ENCODE measurements around the gene KLHL30.

Gene KLHL30

DNA sequence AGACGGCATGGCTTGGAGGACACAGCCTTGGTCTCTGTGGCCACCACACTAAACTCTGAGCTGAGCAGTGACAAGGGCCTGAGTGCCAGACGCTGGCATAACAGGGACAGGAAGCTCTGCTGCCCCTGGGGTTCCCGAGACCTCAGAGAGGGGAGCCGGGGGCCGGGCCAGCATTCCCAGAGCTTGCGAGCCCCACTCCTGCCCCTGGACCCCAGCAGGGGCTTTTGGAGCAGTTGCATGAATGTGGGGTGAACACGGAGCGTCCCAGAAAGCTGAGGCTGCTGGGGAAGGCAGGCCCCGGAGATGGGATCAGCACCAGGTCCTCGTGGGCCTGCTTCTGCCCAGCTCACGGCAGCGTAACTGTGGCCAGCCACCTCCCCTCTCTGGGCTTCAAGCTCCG is 12.7 kb downstream of the KLHL30 start:
- no peak for DNase-seq

DNA sequence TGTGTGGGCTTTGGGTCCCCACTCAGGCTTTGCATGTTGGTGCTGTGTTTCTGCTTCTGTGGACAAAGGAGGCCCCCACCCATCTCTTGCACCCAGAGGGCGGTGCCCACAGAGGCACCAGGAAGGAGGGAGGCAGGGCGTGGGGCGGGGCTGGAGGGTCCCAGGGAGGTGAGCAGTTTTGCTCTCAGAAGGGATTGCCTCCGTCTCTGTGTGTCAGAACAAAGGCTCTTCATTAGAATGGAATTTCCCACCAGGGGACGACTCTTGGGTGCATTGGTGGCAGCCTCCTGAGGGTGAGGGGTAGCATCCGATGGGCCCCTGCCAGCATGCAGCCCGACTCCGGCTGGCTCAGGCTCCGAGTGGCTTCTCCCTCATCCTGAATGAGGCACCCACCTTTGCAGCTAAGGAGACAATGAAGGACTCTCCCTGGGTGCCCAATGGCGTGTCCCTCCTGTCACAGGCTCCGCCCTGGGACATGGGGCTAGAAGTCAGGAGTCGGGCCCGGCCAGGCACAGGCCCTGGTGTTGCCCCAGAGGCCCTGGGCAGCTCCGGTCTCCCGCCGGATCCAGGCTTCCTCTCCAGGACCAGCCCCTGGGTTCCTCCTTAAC is 13.3 kb downstream of the KLHL30 start:
- DNase-seq = no peak

DNA sequence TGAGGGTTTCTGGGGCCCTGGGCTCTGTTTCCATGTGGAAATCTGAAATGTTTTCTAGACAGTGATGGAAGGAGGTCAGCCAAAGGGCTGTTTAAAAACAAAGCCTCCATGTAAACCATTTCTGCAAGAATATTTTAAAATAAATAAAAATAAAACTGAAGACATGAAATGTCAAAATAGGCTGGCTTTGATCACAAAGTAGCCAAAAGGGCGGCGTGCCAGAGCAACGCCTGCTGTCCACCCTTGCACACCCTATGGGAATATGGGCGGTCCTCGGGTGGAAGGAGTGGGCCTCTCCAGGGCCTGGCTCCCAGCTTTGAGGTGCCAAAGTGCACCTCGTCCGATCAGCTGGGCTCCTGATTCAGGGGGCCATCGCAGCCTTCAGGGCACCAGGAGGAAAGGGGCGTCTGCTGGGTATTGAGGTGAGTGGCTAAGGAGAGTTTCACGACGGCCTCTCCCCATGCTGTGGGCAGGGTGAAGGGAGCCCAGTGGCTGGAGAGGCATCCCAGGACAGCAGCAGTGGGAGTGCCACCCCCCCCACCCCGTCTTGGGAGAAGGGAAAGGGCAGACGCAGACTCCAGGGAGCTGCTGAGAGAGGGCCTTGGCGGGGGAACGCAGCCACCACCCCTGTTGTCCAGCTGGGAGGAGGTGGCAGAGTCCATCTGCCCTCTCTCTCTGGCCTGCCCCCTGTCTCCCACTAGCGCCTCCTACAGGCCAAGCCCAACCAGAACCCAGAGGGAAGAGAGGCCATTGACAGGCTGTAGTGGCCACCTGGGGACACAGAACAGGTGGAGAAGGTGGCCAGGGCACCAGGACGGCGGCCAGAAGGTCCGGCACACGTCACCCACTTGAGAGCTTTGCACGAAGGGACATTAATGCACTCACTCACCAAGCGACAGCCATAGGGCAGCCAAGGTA is 14.6 kb downstream of the KLHL30 start:
- no peak for DNase-seq

DNA sequence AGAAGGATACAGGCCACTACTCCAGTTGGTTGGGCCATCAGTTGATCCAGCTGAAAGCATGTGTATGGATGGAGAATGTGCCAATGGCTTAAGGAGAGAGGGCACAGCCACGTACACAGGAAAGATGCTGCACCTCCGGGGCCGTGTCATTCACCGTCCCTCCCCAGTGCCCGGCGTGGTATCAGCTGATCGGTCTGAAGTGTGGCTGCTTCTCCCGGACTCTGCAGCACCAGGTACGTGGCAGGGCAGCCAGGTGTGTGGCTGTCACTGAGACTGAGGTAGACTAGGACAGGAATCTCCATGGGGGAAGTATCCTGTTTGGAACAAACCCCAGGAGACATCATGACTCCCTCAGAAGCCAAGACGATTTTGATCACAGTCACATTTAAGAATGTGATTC is 16.1 kb downstream of the KLHL30 start:
- no peak for DNase-seq

DNA sequence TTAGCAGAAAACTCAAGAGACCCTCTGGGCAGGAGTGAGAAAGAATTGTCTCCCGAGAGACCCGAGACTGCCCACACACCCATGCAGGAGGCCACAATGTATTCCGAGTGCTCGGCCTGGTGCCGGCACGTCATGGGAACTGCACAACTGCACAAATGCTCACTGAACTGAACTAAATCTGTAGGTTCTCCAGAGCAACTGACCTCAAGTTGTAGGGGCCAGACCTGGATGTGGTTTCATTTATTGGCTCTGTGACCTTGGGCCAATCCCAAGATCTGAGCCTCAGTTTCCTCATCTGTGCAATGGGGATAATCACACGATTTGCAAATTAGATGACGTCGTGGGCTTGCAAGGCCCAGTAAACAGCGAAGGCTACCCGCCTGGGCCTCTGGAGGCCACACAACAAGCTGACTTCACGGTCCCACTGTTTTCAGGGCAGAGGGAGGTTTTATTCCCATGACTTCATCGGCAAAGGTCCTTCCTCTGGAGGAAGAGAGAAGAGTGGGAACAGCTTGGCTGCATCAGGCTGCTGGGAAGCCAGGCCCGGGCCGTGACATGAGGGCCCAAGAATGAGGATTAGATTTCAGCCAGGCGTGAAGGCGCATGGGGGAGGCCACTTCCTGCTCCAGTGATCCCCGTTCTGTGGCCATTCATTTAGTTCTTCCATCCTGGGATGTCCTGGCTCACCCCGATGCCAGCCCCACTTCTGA is 16.7 kb downstream of the KLHL30 start:
- no peak for DNase-seq

DNA sequence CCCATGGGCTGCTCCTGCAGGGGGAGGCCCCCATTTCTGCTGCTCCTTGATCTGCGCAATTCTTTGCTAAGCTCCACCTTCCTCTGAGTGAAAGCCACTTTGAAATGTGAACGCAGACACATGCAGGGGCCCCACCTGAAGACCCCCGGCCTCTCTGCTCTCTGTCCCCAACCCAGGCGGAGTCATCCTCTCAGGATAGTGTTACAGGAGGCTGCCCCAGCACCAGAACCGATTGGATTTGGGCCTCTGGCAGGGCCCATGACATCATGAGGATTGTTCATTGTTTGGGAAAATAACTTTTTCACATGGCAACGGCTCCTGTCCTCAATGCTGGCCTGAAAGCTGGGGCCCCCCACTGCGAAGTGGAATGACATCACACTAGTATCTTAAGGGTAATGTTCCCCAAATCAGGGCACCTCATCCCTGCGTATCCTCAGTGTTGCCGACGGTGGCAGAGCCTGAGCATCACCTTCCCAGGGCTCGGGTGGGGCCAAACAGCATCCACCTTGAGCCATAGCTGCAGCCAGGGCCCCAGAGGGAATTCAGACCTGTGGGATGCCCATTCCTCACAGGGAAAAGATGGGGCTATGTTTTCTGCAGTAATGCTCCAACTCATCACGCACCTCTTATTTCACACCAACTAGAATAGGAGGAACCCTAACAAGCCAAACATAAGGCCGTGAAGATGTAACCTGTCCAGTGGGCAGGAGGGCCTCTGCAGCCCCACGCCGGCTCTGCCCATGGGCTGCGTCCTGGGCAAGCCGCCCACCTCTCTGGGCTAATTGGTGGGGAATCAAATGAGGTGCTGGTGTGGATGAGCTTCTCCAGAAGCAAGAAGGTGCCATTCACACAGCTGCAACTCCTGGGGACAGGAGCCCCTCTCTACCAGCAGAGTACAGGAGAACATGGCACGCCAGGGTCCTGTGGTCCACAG is 17.6 kb downstream of the KLHL30 start:
- DNase-seq = no peak

DNA sequence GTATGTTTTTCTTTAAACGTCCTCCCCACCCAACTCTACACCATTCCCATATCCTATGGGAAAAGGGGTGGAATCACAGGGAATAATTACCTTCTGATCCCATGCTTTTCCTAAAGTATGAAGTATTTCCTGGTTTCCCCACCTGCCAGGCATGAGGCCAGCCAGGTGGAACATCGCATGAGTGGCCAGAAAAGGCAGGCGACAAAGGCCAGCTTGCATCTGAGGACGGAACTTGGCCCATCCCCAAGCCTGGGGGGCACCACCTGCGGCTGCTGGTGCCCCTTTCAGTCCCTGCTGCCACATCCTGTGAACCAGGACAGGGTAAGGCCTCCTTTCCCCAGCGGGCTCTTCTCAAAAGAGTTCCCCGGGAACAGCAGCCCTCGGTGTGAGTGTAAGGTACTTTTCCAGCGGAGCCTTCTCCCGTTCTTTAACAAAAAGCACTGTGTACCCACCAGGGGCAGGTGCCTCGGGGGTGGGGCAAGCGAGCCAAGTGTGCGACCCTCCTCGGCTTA is 19.1 kb downstream of the KLHL30 start:
- DNase-seq = peak; percentile 78

DNA sequence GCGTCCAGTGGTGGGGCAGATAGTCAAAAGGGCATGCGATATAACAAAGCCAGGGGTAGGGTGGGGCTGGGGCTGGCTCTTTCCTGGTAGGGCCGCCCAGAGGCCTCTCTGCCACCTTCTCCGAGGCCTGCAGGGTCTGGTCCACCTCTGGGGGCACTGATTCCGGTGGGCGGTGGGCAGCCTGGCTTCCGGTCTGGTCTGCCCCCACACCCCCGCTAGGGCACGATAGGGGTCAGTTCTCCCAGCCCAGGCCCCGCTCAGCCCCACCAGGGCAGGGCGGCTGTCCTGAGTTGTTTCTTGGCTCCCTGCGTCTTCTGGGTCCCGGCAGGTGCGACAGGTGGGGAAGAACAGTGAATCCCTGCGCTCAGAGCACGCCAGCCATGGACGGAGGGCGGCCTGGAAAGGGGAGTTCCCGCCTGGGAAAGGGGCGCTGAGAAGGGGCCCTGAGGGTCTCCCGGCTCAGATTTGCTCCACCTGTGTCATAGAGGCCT is 19.6 kb downstream of the KLHL30 start:
- peak; percentile 44 for DNase-seq

DNA sequence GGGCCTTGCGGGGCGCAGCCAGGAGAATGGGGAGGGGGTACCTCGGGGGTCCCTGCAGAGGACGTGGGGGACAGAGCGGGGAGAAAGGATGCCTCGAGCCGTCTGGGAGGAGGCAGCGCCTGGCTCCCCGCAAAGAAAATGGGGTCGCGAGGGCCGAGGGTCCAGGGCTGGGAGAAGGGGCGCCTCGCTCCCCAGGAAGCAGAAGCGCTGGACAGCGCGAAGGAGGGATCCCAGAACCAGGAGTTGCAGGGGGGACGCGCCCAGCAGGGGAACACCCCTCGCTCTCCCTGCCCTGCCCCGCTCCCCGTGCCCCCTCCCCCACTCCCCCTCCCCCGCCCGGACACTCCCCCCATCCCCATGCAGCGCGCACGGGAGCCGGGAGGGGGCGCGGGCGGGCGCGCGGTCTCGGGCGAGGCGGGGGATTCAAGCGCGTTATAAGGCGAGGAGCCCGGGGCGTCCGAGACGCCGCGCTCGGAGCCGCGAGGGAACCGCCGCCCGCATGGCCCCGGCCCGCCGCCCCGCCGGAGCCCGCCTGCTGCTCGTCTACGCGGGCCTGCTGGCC is 20.1 kb downstream of the KLHL30 start, which contains the start of gene ERFE:
ERFE (plus strand) TSS at position 462 of the 562 bp plus-strand sequence; CDS start at position 500, 38 bp downstream.
- DNase-seq = peak; percentile 35

DNA sequence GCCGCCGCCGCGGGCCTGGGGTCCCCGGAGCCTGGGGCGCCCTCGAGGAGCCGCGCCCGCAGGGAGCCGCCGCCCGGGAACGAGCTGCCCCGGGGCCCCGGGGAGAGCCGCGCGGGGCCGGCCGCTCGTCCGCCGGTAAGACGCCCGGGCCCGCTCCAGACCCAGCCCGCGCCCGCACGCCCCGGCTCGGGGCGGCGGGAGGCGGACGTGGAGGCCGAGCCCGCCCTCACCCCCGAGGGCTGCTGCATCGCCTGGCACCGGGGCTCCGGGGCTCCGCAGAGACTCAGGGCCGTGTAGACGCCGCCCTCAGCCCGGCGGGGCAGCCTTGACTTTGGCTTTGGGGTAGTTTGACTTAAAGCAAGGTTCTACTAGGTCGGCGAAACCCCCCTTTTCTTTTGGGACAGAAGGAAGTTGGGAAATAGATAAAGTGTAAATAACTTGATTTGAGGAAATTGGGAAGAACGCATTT is 20.6 kb downstream of the KLHL30 start:
- no peak for DNase-seq

DNA sequence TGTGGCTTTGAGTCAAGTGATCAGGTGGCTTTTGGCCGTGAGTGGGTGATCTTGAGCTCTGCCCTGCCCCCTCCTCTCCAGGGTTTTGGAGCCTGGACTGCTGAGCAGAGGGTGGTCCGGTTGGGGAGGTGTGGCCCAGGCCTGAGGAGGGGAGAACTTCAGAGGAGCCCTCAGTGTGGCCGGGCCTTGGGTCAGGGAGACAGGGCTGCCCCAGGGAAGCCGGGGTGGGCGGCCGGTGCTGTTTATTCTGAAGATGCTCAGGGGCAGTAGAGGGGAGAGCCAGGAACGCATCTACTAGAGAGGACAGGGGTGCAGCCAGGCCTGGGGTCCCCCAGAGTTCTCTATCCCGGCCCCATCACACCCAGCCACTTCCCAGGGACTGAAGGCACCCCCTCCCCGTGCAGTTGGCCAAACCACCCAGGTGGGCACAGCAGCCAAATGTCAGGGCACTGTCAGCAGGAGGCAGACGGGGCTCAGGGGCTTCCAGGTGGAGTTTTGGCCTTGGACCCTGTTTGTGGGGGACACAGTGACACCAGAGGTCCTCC is 21.3 kb downstream of the KLHL30 start:
- no peak for DNase-seq

DNA sequence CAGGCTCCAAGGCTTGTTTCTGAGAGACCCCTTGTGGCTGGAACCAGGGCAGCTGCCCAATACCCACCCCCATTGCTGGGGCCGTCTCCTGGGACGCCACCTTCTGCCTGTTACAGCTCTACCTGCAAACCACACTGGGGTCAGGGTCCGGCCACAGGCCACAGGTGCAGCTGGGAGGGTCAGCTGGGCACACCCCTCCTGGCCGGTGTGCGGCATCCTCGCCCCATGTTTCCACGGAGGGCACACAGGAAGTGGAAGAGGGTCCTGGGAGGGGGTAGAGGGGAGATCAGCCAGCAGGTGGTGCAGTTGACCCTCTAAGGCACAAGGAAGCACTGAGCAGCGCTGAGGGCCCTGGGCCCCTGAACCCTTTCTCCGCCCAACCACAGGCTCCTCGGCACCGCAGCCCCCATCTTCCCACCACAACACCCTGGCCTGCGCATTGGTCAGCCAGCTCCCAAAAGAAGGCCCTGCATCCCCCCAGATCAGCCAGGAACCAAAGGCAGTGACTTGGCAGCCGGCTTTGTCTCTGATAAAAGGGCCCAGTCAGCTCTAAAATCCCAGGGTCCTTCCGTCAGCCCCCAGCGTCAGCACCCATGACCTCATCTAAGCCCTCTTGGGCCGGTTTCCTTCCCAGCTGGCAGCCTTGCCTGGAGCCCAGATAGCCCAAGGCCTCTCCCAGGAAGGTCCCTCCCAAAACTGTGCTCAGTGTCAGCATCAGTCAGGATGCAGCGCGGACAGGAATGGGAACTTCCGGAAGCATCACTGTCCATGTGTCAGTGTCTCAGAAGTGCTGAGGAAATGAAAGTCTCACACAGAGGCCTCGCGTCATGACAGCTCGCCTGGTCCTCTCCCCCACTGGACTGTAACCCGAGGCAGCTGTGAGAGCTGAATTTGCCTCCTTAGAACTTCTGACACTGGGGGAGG is 22.0 kb downstream of the KLHL30 start:
- no peak for DNase-seq

DNA sequence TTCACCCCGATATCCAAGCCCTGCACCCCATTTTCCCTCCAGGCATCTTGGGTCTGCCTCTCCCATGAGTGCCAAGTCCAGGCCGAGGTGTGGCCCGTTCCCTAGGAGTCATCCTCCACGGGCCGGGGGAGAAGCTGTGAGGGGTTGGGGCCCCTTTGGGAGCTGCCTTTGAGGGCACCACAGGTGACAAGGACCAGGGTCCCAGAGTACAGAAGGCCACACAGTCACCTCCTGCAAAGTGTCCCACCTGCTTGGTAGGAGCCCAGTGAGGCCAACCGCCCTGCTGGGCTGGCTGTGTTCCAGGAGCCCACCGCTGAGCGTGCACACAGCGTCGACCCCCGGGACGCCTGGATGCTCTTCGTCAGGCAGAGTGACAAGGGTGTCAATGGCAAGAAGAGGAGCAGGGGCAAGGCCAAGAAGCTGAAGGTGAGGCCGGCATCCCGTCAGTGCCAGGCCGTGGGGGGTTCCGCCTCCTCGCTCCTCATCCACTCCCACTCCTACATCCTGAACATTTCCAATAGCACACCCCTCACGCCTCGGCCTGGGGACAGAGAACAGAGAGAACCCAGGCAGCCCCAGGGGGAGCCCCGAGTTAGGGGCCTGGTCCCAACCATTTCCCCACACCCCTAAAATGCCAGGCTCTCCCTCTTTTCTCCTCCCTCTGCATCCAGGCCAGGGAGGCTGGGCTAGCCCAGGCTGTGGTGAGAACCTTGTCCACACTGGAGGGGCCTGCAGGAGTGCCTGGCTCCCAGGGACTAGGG is 23.0 kb downstream of the KLHL30 start:
- DNase-seq = no peak

DNA sequence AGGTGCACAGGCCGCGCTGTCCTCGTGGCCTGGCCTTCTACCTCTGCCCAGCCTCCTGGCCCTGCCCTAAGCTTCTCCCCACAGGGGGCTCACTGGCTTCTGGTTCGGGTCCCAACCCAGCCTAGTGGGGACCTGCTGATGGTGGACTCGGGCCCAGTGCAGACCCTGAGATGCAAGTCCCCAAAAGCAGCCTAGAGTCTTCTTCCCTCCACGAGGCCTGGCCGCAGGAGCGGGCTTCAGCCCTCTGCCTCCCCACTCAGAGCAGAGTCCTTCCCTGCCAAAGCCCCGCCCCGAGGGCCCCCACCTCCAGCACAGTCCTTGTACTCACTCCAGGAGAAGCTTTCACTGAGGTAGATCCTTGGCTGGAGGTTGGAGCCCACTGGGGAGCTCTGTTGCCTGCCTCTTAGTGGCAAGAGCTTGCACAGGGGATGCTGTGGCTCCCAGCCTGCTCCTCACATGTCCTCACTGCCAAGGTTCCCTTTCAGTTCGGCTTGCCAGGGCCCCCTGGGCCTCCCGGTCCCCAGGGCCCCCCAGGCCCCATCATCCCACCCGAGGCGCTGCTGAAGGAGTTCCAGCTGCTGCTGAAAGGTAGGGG is 23.9 kb downstream of the KLHL30 start:
- no peak for DNase-seq

DNA sequence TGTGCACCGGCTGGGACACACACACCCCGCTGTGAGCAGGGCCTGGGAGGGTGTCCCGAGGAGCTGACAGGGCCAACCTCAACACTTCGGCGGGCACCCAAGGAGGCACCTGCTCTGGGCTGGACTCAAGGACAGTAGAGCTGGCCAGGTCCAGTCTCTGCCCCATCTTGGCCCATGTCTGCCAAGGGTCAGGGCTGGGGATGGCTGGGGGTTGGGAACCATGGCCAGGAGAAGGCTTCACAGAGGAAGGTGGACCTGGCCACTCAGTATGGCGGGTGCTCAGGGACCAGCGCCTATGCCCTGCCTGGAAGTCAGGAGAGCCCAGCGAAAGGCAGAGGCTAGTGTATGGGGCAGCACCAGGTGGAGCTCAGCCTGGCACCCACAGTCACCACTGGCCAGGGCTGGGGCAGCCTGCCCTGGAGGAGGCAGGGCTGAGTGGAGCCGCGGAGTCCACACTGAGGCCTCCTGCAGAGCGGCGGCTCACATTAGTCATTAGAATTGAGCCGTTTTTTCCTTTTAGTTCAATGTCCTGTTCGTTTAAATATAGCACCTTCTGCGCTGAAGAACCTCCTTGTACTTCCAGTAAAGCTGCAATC is 24.5 kb downstream of the KLHL30 start:
- DNase-seq = no peak

DNA sequence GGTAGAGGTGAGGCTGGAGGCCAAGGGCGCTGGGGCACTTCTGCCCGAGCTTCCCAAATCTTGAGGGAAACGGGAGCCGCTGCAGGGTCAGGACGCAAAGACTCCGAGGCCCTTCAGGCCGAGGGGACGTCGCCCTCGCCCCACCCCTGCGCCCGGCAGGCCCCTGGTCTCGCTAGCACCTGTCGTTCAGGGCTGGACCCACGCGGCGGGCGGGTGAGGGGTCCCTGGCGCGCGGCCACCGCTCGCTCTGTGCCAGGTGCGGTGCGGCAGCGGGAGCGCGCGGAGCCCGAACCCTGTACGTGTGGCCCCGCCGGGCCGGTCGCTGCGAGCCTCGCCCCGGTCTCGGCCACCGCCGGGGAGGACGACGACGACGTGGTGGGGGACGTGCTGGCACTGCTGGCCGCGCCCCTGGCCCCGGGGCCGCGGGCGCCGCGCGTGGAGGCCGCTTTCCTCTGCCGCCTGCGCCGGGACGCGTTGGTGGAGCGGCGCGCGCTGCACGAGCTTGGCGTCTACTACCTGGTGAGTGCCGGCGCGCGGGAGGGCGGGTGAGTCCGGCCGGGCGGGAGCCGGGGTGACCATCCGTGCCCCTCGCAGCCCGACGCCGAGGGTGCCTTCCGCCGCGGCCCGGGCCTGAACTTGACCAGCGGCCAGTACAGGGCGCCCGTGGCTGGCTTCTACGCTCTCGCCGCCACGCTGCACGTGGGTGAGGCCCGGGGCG is 25.2 kb downstream of the KLHL30 start:
- DNase-seq = no peak

DNA sequence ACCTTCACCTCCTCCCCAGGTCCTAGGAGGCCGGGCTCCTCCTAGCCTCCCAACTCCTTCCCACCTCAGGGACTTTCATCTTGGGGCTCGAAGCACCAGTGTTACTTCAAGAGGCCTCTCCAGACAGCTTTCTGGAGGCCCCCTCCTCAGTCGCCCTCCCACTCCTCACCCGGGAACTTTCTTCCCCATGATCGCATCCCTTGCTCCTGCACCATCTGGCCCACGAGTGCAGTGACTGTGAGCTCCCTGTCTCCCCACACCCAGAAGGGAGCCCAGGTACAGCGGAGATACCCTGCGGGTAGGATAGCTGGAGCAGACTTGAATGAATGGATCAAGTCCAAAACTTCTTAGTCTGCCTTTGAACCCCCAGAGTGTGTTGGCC is 26.4 kb downstream of the KLHL30 start:
- DNase-seq = no peak
